H1 (cell line): ENCODE measurements around the gene HTRA1. TPM values are rescaled to one million over a fixed set of nuclear protein-coding genes. Genes with fewer than 3 reads are reported as not detected.

ENCODE experiments used
- BRCA1 ChIP-seq: IDR thresholded peaks from 2 replicates; pipeline ENCODE4 v1.6.1; 2012; ENCODE audit warnings: low read depth, low read length, improper control_type of control experiment
- polyA plus RNA-seq, 7 experiments: library from polyadenylated mRNA; depleted of rRNA in 3 of 7; stranded (reverse) in 5 of 7; unstranded in 2 of 7; fragments of >200 nt in 5 of 7; fragments of 200-250 nt in 2 of 7; gene quantifications; 1 replicate in 5 of 7; 2 replicates in 1 of 7; 4 replicates in 1 of 7; pipeline versions ENCODE4 v1.2.1 to v1.2.3, GENCODE V29; 2011 to 2013; ENCODE audit warnings: missing spikeins in 2 of 7, mixed read lengths in 2 of 7
- total RNA-seq: library from RNA; stranded (reverse); fragmentation: NEBNext Ultra II Directional; extraction: Animal tissue kit (Norgen Biotek cat#: 25700); gene quantifications from 2 replicates; pipeline ENCODE4 v1.2.1, GENCODE V29; 2021

Gene HTRA1
- total and polyA plus RNA-seq, 2 of the 8 experiments (the other 6 are each of a cell fraction or from before 2014, with no cell fraction given) = 15.8 to 20.1 TPM

GRCh38 chr10:122497241-122497640, 35.9 kb downstream of the HTRA1 start (continued):
- no peak for TF ChIP-seq BRCA1
